Stimulated activated CD8-positive, alpha-beta memory T cell treated with anti-CD3 and anti-CD28 coated beads, Interleukin-15, amount 100 ng/mL, for 24 hours (primary cell): ENCODE data around the gene PTPN7.
"Not testable (repeated sequence)": the region's sequence is repeated elsewhere in the genome, so short reads cannot be mapped to it uniquely, and the experiment has no call there.

ENCODE experiments used
- DNase-seq: peaks from one replicate; pipeline ENCODE4 v3.0.0-alpha.2; 2020; ENCODE audit warnings: low read depth

PTPN7 gene

DNA sequence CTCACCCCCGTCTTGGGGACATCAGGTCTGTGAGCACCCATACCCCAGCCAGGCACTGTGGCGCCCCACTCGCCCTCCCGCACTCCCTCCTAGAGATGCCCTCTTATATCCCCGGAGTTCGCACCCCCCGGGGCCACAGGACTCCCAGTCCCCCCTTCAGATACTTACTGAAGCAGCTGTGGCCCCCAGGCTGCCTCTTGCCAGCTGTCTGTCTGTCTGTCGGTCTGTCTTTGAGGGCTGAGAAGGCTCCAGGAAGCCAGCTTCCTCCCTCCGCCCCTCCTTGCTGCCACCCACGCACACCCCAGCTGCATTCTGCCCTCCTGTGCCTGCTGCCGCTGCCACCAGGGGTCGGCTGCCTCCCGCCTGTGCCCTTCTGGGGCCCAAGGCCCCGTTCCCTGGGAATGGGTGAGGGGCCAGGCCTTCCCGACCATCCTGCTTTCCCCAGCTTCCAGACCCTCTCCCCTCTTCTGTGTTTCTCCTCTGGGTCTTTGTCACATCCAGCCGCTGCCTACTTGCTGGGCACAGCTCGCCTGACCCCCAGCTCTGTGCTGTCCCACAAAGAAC, at the start of gene PTPN7:
Gene PTPN7 (minus strand): TSS at position 226 of the 564 bp plus-strand sequence. CDS start 1,200 bp downstream, outside the sequence.
- DNase-seq = peak; percentile 72

- DNase-seq = no peak
Measured at GRCh38 chr1:202208351-202208857, 48.0 kb upstream of the PTPN7 start.

DNA sequence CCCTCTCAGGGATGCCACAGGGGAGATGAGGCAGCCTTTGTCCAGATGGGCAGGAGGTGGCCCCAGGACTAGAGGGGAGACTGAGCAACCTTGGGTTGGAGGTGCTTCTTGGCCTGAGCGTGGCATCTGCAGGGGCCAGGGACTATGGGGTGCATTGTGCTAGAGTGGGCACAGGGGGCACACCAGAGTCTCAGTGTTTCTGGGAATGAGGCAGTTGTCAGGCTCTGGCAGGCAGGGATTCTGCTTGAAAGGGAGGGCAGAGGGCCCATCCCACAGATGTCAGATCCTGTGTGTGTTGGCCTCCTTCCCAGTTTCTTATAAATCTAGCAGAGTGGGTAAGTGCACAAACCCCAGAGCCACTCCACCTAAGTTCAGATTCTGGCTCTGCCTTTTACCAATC, 46.9 kb upstream of the PTPN7 start:
- DNase-seq = no peak

DNA sequence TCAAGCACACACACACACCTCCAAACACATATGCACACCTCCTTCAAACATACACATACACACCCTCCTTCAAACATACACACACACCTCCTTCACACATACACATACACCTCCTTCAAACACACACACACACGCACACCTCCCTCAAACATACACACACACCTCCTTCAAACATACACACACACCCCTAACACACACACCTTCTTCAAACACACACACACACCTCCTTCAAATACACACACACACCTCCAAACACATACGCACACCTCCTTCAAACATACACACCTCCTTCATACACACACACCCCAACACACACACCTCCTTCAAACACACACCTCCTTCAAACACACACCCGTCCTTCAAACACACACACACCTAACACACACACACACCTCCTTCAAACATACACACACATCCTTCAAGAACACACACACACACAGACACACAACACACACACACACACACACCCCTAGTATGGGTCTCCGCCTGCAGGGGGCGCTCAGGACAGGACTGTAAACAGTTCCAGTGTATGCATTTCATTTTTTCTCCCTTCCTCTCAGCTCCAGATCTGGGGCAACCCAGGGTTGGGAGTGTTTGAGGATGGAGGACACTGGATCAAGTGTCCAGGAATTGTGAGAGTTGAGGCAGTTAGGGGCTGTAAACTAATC, 45.3 kb upstream of the PTPN7 start:
- DNase-seq = no peak

DNA sequence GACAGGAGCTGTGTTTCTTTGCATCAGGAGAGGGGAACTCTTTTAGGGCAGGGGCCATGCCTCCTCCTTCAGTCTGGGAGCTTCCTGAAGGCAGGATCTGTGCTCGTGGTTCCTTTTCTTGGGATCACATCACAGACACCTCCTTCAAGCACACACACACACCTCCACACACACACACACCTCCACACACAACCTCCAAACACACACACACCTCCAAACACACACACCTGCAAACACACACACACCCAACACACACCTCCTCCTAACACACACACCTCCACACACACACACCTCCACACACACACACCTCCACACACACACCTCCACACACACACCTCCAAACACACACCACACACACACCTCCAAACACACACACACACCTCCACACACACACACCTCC, 43.7 kb upstream of the PTPN7 start:
- DNase-seq = no peak

- DNase-seq = no peak
Measured at GRCh38 chr1:202203238-202204039, 43.0 kb upstream of the PTPN7 start.

- DNase-seq = no peak
Measured at GRCh38 chr1:202202500-202203168, 42.2 kb upstream of the PTPN7 start.

- no peak for DNase-seq
Measured at GRCh38 chr1:202201971-202202370, 41.6 kb upstream of the PTPN7 start.

GRCh38 chr1:202201266-202201665, 40.9 kb upstream of the PTPN7 start:
- DNase-seq = no peak

GRCh38 chr1:202200669-202201068, 40.3 kb upstream of the PTPN7 start:
- DNase-seq = no peak

GRCh38 chr1:202200112-202200548, 39.7 kb upstream of the PTPN7 start:
- DNase-seq = no peak

DNA sequence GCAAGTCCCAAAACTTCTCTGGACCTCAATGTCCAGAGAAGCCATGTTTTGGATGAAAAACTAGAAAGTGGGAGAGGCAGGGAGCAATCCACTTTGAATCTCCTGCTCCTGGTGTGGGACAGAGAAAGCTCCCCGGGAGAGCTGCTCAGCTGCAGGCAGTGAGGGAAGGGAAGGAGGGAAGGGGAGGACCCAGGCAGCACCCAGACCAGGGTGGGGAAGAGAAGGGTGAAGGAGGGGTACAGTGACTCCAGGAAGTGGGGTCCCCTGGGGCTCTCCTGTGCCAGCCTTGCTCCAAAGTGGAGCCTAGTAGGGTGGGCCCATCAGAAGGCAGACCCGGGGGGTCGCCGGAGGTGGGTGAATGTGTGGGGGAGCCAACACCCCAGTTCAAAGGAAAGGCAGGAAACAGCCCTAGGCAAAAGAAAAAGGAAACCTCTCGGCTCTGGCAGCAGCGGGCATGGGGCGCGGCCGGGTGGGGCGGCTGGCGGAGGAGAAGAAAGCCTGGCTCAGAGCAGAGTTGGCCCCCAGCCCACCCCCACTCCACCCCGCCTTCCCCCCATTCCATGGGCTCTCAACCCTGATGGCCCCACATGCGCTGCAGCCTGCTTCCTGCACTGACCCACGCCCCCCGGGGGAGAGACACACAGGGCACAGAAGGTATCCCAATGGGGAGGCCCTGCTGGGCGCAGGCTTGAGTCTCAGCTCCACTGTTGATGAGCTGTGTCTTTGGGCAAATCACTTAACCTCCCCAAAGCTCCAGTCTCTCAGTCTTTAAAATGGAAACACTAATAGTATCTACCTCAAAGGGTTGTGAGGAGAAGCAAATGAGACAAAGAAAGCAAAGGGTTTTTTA, 38.9 kb upstream of the PTPN7 start:
- DNase-seq = no peak

- no peak for DNase-seq
Measured at GRCh38 chr1:202198366-202198724, 37.9 kb upstream of the PTPN7 start.

DNA sequence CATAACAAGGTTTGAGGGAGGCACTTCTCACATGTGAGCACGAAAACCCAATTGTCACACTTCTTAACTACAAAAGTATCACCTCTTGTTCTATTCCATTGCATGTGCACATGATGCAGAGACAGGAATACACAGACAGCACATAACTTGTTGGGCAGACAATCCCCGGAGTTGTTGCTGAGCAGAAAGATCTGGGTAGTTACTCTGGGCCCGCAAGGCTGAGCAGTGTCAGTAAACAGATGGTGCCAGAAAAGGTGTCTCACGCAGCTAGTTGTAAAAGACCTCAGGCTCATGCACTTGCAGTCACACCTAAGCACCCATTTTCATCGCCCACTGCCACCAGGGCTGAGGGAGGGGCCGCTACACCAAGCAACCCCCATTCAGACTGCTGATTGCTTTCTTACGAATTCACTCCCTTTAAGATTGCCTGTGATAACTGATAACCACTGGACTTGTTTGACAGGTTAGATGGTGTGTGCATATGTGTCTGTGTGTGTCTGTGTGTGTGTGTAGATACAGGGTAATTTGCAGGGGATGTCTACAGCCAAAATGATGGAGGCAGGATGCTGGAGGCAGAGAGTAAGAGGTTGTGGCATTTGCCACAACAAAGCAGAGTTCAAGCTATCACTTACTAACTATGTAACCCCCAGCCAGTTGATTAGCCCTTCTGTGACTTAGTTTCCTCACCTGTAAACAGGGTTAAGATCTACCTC, 37.4 kb upstream of the PTPN7 start:
- DNase-seq = no peak

GRCh38 chr1:202194328-202194648, 33.9 kb upstream of the PTPN7 start:
- DNase-seq = no peak

GRCh38 chr1:202193614-202194327, 33.4 kb upstream of the PTPN7 start, which contains the start of gene LGR6:
LGR6 (plus strand) TSS chr1:202193799; CDS start chr1:202193990, 191 bp downstream.
- no peak for DNase-seq

DNA sequence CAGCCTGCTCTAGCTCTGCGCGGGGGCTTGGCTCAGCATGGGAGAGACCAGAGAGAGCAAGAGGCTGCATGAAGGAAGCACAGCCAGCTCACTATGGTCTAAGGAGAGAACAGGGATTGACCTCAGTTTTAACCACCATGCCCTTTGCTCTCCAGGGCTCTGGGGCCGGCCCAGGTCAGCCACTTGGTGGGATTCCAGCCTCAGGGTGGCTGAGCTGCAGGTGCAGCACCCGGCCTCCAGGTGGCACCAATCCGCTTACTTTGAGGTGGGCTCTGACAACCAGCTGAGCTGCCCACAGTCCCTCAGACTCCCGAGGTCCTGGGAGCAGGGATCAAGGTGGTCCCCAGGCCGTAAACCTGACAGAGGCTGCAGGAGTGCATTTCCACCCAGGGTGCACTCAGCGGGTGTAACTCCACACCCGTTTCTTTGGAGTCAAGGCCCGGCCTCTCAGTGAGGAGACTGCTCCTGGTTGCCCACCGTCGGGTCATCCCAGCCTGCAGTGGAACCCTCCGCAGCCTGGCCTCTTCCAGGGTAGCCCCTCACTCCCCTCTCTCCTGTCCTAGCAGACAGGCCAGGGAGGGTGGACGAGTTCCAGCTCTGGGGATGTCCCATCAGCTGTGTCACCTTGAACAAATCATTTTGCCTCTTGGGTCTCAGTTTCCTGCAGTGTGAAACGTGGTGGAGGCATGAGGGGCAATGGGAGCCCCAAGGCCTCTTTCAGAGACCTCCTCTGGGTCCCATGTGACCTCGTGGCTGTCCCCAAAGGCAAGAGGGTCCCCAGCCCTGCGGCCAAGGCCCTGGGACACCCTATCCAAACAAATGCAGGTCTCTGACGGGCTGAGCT, 32.6 kb upstream of the PTPN7 start:
- peak; percentile 21 for DNase-seq

DNA sequence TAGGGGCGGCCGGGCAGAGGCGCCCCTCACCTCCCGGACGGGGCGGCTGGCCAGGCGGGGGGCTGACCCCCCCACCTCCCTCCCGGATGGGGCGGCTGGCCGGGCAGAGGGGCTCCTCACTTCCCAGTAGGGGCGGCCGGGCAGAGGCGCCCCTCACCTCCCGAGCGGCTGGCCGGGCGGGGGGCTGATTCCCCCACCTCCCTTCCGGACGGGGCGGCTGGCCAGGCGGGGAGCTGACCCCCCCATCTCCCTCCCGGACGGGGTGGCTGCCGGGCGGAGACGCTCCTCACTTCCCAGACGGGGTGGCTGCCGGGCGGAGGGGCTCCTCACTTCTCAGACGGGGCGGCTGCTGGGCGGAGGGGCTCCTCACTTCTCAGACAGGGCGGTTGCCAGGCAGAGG, 31.0 kb upstream of the PTPN7 start:
- not testable (repeated sequence) for DNase-seq
